Stimulated activated CD8-positive, alpha-beta memory T cell treated with anti-CD3 and anti-CD28 coated beads, Interleukin-12 subunit alpha, Interleukin-12 subunit beta, amount 100 ng/mL, for 24 hours (primary cell): ENCODE measurements around the gene AGAP3.

ENCODE experiments used
- DNase-seq: peaks from one replicate; pipeline ENCODE4 v3.0.0-alpha.2; 2020; ENCODE audit errors: extremely low read depth

AGAP3 gene

GRCh38 chr7:151074817-151075661 lies 11.2 kb upstream of the AGAP3 start:
- no peak for DNase-seq

- DNase-seq = no peak
Measured at GRCh38 chr7:151075662-151075971, 10.7 kb upstream of the AGAP3 start.

- DNase-seq = no peak
Measured at GRCh38 chr7:151075978-151076426, 10.3 kb upstream of the AGAP3 start.

DNA sequence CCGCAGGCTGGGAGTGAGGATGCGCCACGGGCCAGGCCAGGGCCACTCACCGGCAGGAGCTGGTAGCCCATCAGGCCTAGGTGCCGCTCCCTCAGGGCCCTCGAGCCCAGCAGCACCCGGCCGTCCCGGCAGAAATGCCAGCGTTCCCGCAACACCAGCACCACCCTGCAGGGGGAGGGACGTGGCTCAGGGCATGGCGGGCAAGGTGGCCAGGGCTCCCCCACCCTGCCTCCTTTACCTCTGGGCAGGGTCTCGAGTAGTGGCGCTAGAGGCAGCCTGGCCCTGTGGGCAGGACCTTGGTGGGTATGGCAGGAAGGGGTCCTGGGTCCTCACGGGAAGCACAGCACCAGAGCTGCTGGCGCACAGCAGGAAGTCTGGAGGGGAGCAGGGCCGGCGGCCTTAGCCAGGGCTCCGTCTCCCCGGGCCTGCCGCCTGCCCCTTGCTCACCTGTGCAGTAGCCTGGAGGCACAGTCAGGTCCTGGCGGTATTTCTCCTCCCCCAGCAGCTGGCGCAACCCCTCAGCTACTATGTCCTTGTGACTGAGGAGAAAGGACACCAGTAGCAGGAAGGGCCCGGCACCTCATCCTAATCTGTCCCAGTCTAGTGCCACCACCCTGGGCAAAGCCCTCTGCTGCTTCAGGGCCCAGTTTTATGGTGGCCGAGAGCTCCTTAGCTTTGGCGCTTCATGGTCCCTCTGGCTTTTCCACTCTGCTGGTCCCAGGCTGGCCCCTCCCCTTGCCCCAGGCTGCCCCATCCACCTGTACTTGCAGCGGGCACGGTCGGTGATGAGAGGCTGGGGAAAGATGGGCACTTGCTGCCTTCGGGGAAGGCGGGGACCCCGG lies 9.2 kb upstream of the AGAP3 start:
- DNase-seq = no peak

GRCh38 chr7:151077705-151078232 lies 8.5 kb upstream of the AGAP3 start:
- DNase-seq = no peak

DNA sequence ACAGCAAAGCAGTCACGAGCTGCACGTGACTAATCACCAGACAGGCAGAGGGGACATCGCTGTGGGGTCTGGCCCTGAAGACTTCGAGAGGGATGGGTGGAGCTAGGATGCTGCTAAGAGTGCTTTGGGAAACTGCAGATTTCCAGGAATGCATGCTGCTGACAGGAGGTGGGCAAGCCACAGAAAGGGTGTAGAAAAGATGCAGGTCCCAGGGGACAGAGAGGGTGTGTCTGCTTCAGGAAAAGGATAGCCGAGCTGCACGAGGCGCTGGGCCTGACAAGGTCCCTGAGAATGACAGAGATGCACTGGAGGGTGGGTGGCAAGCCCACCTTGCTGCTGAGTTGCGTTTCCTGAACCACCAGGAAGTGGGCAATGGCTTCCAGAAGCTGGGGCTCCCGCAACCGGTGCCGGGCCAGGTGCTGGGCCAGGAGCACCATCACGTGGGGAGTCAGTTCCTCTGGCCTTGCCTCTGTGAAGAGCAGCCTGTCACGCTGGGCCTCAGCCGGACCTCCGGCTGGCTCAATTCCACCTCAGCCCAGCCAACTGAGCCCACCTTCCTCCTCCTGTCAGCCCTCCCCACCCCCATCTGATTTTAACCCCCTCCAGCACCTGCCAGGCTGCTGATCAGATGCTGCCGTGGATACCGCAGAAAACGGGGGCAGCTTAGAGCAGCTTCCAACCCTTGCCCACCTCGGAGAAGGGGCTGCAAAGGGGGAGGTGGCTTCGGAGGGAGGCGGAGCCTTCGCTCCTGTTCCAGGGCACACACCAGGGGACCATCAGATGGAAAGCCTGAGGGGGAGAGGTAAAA lies 7.8 kb upstream of the AGAP3 start:
- no peak for DNase-seq

DNA sequence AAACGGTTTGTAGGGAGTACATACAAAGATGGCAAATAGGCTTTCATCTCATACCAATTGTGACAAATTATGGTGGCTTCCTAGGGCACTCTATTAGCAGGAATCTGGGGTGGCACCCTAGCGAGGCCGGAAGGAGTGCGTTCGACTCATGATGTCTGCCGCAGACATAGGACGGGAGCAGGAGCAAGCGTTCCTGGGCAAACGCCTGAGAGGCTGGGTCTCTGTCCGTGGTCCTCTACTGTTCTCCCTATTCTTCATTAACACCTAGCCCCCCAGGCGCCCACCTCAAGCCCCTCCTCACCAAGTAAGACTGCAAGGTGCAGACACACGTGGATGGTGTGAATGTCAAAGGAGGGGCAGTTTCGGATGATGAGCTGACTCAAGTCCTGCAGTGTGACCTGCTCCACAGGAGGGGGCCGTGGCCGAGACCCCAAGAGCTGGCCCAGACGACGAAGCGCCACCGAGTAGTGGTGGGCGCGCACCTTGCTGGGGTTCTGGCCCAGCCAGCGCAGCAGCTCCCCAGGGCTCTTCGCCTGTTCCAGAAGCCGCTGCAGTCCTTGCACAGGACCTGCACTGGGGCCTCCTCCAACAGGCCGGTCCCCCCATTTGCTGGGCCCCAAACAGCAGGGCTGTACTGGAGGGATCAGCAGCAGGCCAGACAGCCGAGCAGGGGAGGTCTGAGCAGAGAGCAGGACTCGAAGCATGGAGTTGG lies 6.9 kb upstream of the AGAP3 start:
- DNase-seq = no peak

DNA sequence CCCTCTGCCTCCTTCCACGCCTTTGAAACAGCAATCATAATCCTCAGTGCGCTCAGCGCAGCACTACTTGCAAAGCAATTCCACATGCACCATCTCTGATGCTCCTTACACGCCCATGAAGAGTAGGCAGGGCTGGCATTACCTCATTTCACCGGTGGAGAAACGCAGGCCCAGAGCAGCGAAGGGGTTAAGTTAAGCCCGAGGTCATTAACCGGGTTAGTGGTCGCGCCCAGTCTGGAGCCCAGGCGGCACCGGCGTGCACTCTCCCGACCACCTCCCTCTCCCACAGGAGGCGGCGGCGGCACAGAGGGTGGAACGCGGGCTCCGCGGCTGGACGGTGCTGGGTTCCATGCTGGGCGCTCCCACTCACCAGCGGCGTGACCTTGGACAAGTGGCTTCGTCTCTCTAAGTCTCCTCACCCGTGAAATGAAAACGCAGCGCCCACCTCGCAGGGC lies 6.2 kb upstream of the AGAP3 start:
- DNase-seq = no peak

GRCh38 chr7:151080522-151081169 lies 5.6 kb upstream of the AGAP3 start, which contains the start of gene FASTK:
Gene FASTK (minus strand): TSS chr7:151080809. CDS start chr7:151080766, 43 bp downstream.
- DNase-seq = peak; percentile 71

GRCh38 chr7:151081170-151082101 lies 4.8 kb upstream of the AGAP3 start:
- DNase-seq = no peak

- no peak for DNase-seq
Measured at GRCh38 chr7:151082141-151083070, 3.9 kb upstream of the AGAP3 start.

DNA sequence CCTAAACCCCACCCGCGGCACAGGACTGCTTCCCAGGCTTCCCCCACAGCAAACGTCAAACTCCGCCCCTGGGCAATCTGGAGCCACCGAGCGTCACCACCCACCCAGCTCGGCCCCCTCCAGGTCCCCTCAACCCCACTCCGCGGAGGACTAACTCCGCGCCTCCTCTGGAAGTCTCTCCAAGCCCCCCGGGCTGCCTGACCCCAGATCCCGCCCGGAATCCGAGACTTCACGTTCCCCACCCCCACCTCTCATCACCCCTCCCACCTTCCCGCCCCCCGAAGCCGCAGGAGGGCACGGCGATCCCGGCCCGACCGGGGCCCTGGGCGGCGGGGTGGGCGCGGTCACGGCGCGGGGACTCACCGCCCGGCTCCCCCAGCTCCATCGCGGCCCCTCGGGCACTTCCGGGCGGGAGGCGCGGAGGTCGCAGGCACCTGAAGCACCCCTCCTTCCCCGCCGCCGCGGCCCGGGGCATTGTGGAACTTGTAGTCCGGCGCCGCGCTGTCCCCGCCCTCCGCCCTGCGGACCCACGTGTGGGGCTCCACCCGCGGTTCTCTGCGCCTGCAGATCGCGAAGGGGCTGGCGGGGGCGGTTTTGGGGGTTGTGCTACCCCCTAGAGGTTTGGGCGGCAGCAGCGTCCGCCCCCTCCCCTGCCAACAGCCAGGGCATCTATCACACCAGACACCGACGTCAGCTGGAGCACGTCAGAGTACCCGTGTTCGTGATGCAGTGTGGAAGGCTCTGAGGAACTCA lies 3.0 kb upstream of the AGAP3 start, which contains the start of gene TMUB1:
Gene TMUB1 (minus strand): TSS at position 423 of the 753 bp plus-strand sequence. CDS start 930 bp downstream, outside the sequence.
- DNase-seq = peak; percentile 68

GRCh38 chr7:151083824-151084160 lies 2.5 kb upstream of the AGAP3 start:
- no peak for DNase-seq

- no peak for DNase-seq
Measured at GRCh38 chr7:151085329-151085690, 965 bp upstream of the AGAP3 start.

- DNase-seq = no peak
Measured at GRCh38 chr7:151086802-151087244, 548 bp downstream of the AGAP3 start.

DNA sequence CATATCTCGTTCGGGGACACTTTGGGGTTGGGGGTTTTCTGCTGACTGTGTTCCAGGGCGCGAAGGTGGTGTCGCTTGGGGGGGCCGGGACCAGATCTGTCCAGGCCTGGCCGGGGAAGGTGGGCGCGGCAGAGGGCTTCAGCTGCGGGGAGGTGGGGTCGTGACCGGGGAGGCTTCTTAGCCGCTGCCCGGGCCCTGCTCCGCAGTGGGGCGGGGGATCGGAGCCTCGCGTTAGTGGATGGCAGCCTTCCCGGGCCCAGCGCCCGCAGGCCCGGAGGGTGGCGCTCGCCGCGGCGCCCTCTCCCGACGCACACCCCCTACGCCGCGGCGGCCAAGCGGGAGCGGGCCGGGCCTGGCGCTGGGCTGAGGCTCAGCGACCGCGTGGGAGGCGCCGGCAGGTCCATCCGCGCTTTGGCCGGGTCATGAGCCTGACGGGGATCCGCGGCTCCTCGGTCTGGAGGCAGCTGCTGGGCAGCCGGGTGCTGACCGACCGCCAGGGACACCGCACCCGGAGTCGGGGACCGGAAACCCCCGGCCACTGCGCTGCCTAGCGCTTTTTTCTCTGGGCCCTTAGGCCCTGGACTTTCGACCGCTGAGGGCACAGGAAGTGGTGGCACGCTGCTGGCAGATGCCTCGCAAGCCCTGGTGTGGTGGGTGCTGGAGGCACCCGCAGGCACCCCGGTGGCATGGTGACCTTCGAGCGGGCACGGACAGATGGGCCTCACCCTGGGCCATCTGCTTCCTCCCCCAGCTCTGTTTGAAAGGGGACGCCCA lies 1.2 kb downstream of the AGAP3 start:
- no peak for DNase-seq
